K562 (cell line): ENCODE measurements around the gene EXOC2. TPM values are rescaled to one million over a fixed set of nuclear protein-coding genes. Genes with fewer than 3 reads are reported as not detected.

Experiments used
- ATAC-seq: fragments of 200-7000 bp; cut with Tn5 transposase; 3 replicates; pipeline ENCODE4 v1.9.1; 2020; ENCODE audit warnings: moderate library complexity
- BruUV-seq: library from RNA; stranded (reverse); fragments of 400-500 nt; replicated peaks from 2 replicates; lab custom pipeline; 2021; lab: Mats Ljungman, UMichigan
- CTCF ChIA-PET: fragments of 300-600 bp; formaldehyde crosslinking; extraction: SDS; loops from one replicate; lab custom pipeline; 2021; ENCODE audit warnings: low intra/inter-chr PET ratio; lab: Yijun Ruan, JAX
- POLR2A ChIA-PET: fragments of 300-600, 350-650 bp; sonication (Branson Sonifier 250); formaldehyde crosslinking; extraction: SDS; loops from one replicate; lab custom pipeline; 2021; ENCODE audit warnings: antibody characterized with exemption, inconsistent platforms; lab: Yijun Ruan, JAX
- DNase-seq, 4 experiments: peaks; one replicate each; pipeline versions ENCODE4 v3.0.0 to v3.0.0-alpha.2; 2011 to 2018; ENCODE audit warnings: low spot score in 3 of 4, mixed read lengths in 3 of 4; ENCODE audit errors: extremely low read depth in 1 of 4
- FAIRE-seq: peaks from 2 replicates; lab custom pipeline; 2011; peaks lifted over from hg19 to GRCh38; lab: Jason Lieb, UNC
- H2AFZ ChIP-seq: 2 replicates; pipeline ENCODE4 v1.6.0; 2011; ENCODE audit warnings: low read depth, low read length, control low read depth, inconsistent platforms
- H3K27ac ChIP-seq: fragments of 200-600 bp; 3 replicates; pipeline ENCODE4 v1.8.0; 2011; ENCODE audit warnings: low read depth, mild to moderate bottlenecking, control low read depth, inconsistent platforms, low read length, moderate library complexity, mixed read lengths; ENCODE audit errors: extremely low read depth
- H3K27me3 ChIP-seq, 2 experiments: fragments of 300-600 bp in 1 of 2; 2 replicates in 1 of 2; 3 replicates in 1 of 2; pipeline versions ENCODE4 v1.6.0 to v1.8.0; 2011; ENCODE audit warnings: inconsistent platforms in 2 of 2, low read length in 2 of 2, mild to moderate bottlenecking in 1 of 2, mixed read lengths in 1 of 2, moderate library complexity in 1 of 2; ENCODE audit not compliant: control insufficient read depth in 2 of 2, insufficient read depth in 2 of 2
- H3K36me3 ChIP-seq: fragments of 300-600 bp; 3 replicates; pipeline ENCODE4 v1.8.0; 2011; ENCODE audit warnings: mild to moderate bottlenecking, low read length, inconsistent platforms; ENCODE audit not compliant: control insufficient read depth, insufficient read depth
- H3K4me1 ChIP-seq, 2 experiments: fragments of 200-600 bp in 1 of 2; replicated peaks in 1 of 2; 2 replicates in 1 of 2; 3 replicates in 1 of 2; pipeline versions ENCODE4 v1.5.1 to v1.8.0; 2011; ENCODE audit warnings: inconsistent platforms in 2 of 2, low read length in 2 of 2, mild to moderate bottlenecking in 1 of 2, mixed read lengths in 1 of 2, moderate library complexity in 1 of 2; ENCODE audit not compliant: control insufficient read depth in 2 of 2, insufficient read depth in 2 of 2
- H3K4me2 ChIP-seq: 2 replicates; pipeline ENCODE4 v1.6.1; 2011; ENCODE audit warnings: low read length, control low read depth, inconsistent platforms, mixed read lengths; ENCODE audit not compliant: insufficient read depth
- H3K4me3 ChIP-seq: fragments of 200-600 bp; sonication (generic), shearing (Covaris generic); 2 replicates; pipeline ENCODE4 v1.5.1; 2016; ENCODE audit warnings: control low read depth, inconsistent platforms
- H3K79me2 ChIP-seq: fragments of 200-600 bp; 3 replicates; pipeline ENCODE4 v1.8.0; 2011; ENCODE audit warnings: low read length, inconsistent platforms; ENCODE audit not compliant: control insufficient read depth, insufficient read depth
- H3K9ac ChIP-seq, 2 experiments: 2 replicates each; pipeline versions ENCODE4 v1.6.0 to v1.6.1; 2011; ENCODE audit warnings: low read depth in 2 of 2, low read length in 2 of 2, control low read depth in 1 of 2, inconsistent platforms in 1 of 2, mild to moderate bottlenecking in 1 of 2, mixed read lengths in 1 of 2; ENCODE audit not compliant: insufficient read depth in 1 of 2
- H3K9me1 ChIP-seq: one replicate; pipeline ENCODE4 v1.6.0; 2011; ENCODE audit warnings: inconsistent platforms, mild to moderate bottlenecking, low read length, moderate library complexity; ENCODE audit not compliant: control insufficient read depth, insufficient read depth
- H3K9me3 ChIP-seq: replicated peaks from 2 replicates; pipeline ENCODE4 v1.5.1; 2011; ENCODE audit warnings: low read depth, low read length, inconsistent platforms; ENCODE audit not compliant: control insufficient read depth, insufficient read depth
- H4K20me1 ChIP-seq: replicated peaks from 2 replicates; pipeline ENCODE4 v1.6.1; 2011; ENCODE audit warnings: low read length, inconsistent platforms, mixed read lengths; ENCODE audit not compliant: control insufficient read depth, insufficient read depth
- ARNT ChIP-seq, 2 experiments: fragments of 450-650 bp; IDR thresholded peaks; 2 replicates each; pipeline ENCODE4 v1.6.1; 2016; ENCODE audit warnings: mild to moderate bottlenecking in 1 of 2
- EZH2 ChIP-seq: IDR thresholded peaks from 2 replicates; pipeline ENCODE4 v1.6.1; 2012; ENCODE audit warnings: low read depth, mild to moderate bottlenecking, inconsistent platforms, low read length, borderline replicate concordance
- HNRNPUL1 ChIP-seq: fragments of 200-400 bp; formaldehyde crosslinking; IDR thresholded peaks from 2 replicates; pipeline ENCODE4 v1.6.1; 2017; ENCODE audit warnings: low read length
- KDM4B ChIP-seq, 2 experiments: fragments of 450-650 bp in 1 of 2; sonication (generic) in 1 of 2; IDR thresholded peaks; 2 replicates each; pipeline ENCODE4 v1.6.1; 2016 to 2017; ENCODE audit warnings: borderline replicate concordance in 2 of 2, antibody characterized with exemption in 1 of 2, low read depth in 1 of 2, mild to moderate bottlenecking in 1 of 2
- MEF2D ChIP-seq: conservative IDR thresholded peaks from 2 replicates; pipeline ENCODE4 v1.6.1; 2016; ENCODE audit warnings: low read depth, missing genetic modification characterization, missing compliant biosample characterization
- MIER1 ChIP-seq: fragments of 450-650 bp; IDR thresholded peaks from 2 replicates; pipeline ENCODE4 v1.6.1; 2016; ENCODE audit warnings: antibody characterized with exemption, mild to moderate bottlenecking, low read depth
- NFRKB ChIP-seq: fragments of 450-650 bp; IDR thresholded peaks from 2 replicates; pipeline ENCODE4 v1.6.1; 2016; ENCODE audit warnings: low read depth
- PHB2 ChIP-seq: fragments of 450-650 bp; IDR thresholded peaks from 2 replicates; pipeline ENCODE4 v1.6.1; 2017; ENCODE audit warnings: low read depth
- SMAD1 ChIP-seq: fragments of 150-350 bp; IDR thresholded peaks from 2 replicates; pipeline ENCODE4 v1.6.1; 2014; ENCODE audit warnings: low read length, low read depth; ENCODE audit not compliant: partially characterized antibody
- XRCC5 ChIP-seq: fragments of 200-400 bp; formaldehyde crosslinking; IDR thresholded peaks from 2 replicates; pipeline ENCODE4 v1.6.1; 2017; ENCODE audit warnings: low read depth, mild to moderate bottlenecking, low read length
- ZBTB7A ChIP-seq: IDR thresholded peaks from 2 replicates; pipeline ENCODE4 v1.6.1; 2011; ENCODE audit warnings: low read depth, mild to moderate bottlenecking, low read length, moderate library complexity, borderline replicate concordance; ENCODE audit not compliant: control insufficient read depth
- ZC3H4 ChIP-seq: sonication (generic); formaldehyde crosslinking; IDR thresholded peaks from 2 replicates; pipeline ENCODE4 v1.9.0; 2021; ENCODE audit warnings: missing genetic modification reagents, borderline replicate concordance
- ZFP1 ChIP-seq: fragments of 450-650 bp; formaldehyde crosslinking; IDR thresholded peaks from 2 replicates; pipeline ENCODE4 v1.4.0; 2020; ENCODE audit warnings: mild to moderate bottlenecking, mixed read lengths
- ZNF224 ChIP-seq: sonication (generic); formaldehyde crosslinking; IDR thresholded peaks from 2 replicates; pipeline ENCODE4 v1.8.0; 2022; ENCODE audit warnings: mild to moderate bottlenecking, missing genetic modification reagents
- ZNF778 ChIP-seq: fragments of 450-650 bp; formaldehyde crosslinking; IDR thresholded peaks from 2 replicates; pipeline ENCODE4 v1.4.0; 2020; ENCODE audit warnings: mild to moderate bottlenecking, moderate library complexity
- WGBS: fragments of 100-300 bp; shearing (Covaris generic); methylation state at CpG from one replicate; pipeline ENCODE4 v1.1.6; 2016; ENCODE audit warnings: low coverage, mixed read lengths; ENCODE audit not compliant: insufficient coverage; ENCODE audit errors: missing lambda C conversion rate; 5-methylcytosine and 5-hydroxymethylcytosine counted together
- in situ Hi-C: fragments of 300-500 bp; cut with MboI; formaldehyde crosslinking; loops from 4 replicates; pipeline ENCODE4 v1.15.0; 2018; ENCODE audit warnings: inconsistent platforms, mixed read lengths
- intact Hi-C: fragments of 100-400 bp; cut with micrococcal nuclease; formaldehyde crosslinking; loops from 2 replicates; pipeline ENCODE4 v1.14.2; 2022
- polyA plus RNA-seq, 8 experiments: library from polyadenylated mRNA; depleted of rRNA in 4 of 8; stranded (reverse) in 5 of 8; unstranded in 3 of 8; fragments of >200 nt; fragmentation: Nextera tagmentation in 2 of 8; fragmentation: Illumina TruSeq in 1 of 8; extraction: Ambion mirVana in 2 of 8; extraction: Trizol in 1 of 8; gene quantifications; 2 replicates each; pipeline versions ENCODE4 v1.2.1 to v1.2.3, GENCODE V29; 2011 to 2014; ENCODE audit warnings: inconsistent platforms in 1 of 8, missing spikeins in 1 of 8
- total RNA-seq, 7 experiments: library from RNA; depleted of rRNA in 6 of 7; stranded (reverse); fragments of >200 nt in 6 of 7; fragmentation: Illumina TruSeq in 2 of 7; extraction: Trizol in 2 of 7; gene quantifications; 2 replicates each; pipeline versions ENCODE4 v1.2.1 to v1.2.3, GENCODE V29; 2011 to 2021; ENCODE audit warnings: low replicate concordance in 1 of 7
- TF ChIP-seq, protein P1 (sequence below): fragments of 250-450 bp; sonication (Bioruptor Pico); IDR thresholded peaks from 2 replicates; pipeline ENCODE4 v1.4.0; 2020; ENCODE audit warnings: mild to moderate bottlenecking, moderate library complexity
- TF ChIP-seq, protein P2 (sequence below): fragments of 250-450 bp; sonication (Bioruptor Pico); IDR thresholded peaks from 2 replicates; pipeline ENCODE4 v1.6.1; 2021; ENCODE audit warnings: mild to moderate bottlenecking
- TF ChIP-seq, protein P3 (sequence below): fragments of 250-450 bp; sonication (Bioruptor Pico); IDR thresholded peaks from 2 replicates; pipeline ENCODE4 v1.8.0; 2021; ENCODE audit warnings: moderate library complexity, mild to moderate bottlenecking, inconsistent platforms

Gene EXOC2
- total and polyA plus RNA-seq, 9 of the 15 experiments (the other 6 are each of a cell fraction or from before 2014, with no cell fraction given): 12.2 to 30.2 (median 24.2) TPM

DNA sequence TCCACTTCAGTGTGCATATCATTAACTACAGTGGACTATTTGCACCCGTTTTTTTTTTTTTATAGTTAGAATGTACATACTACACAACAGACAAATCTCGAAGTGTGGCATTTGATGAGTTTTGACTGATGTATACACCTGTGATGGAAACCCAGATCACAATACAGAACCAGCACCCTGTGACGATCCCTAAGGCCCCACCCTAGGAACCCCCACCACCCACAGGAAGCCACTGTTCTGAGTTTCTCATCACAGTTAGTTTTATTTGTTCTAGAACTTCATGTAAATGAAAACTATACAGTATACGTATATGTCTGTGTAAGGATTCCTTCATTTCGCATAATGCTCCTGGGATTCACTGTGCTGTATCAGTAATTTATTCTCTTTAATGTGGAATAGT lies 198.5 kb downstream of the EXOC2 start (continued):
- no peak for TF ChIP-seq XRCC5
- no peak for TF ChIP-seq KDM4B (IDR thresholded peaks at IDR 0.05; ENCODE audit: borderline replicate concordance in 2 of 2, low read depth in 1 of 2)
- no peak for TF ChIP-seq ZNF224
- no peak for TF ChIP-seq SMAD1
- TF ChIP-seq ARNT (IDR thresholded peaks at IDR 0.05): no peak
- no peak for TF ChIP-seq MIER1
- TF ChIP-seq, protein P1, sequence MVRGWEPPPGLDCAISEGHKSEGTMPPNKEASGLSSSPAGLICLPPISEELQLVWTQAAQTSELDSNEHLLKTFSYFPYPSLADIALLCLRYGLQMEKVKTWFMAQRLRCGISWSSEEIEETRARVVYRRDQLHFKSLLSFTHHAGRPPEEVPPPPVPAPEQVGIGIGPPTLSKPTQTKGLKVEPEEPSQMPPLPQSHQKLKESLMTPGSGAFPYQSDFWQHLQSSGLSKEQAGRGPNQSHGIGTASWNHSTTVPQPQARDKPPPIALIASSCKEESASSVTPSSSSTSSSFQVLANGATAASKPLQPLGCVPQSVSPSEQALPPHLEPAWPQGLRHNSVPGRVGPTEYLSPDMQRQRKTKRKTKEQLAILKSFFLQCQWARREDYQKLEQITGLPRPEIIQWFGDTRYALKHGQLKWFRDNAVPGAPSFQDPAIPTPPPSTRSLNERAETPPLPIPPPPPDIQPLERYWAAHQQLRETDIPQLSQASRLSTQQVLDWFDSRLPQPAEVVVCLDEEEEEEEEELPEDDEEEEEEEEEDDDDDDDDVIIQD (CRISPR knock-in tag): no peak
- no peak for TF ChIP-seq NFRKB
- no peak for TF ChIP-seq ZNF778 (CRISPR knock-in tag)
- no peak for TF ChIP-seq ZC3H4
- no peak for TF ChIP-seq ZFP1 (CRISPR knock-in tag)
- no peak for TF ChIP-seq PHB2

DNA sequence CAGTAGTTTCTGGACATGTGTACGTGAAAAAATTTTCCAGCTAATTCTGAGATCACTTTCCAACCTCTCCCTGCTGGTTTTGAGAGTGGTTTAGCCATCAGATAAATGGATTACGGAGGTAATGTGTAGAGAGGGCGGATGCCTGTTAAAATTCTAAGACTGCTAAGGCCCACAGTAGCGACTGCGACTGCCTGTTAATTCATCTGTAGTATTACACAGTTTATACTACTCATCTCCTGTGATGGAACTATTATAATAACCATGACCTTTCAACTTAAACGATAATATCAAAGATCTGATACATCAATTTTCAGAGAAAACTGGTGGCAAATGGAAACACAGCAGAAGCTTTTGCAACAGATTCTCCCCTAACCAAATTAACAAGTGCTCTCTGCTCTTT lies 199.1 kb downstream of the EXOC2 start:
- WGBS: 70% methylated on average over 6 of the region's 6 CpGs
- in situ Hi-C loops (no loop called here), intact Hi-C loops (no loop called here)
- ChIA-PET CTCF (no interaction called here), POLR2A (interaction anchor here (1.6 kb wide), 1 partner anchor 22 kb away, joined by 3 read pairs; no protein-coding TSS in a partner anchor)
- BruUV-seq: no TSS peak
- FAIRE-seq (no peak), ATAC-seq (no peak), DNase-seq (no peak)
- H3K79me2 ChIP-seq: no peaks in the 10 kb centered on the region
- no peaks in the 10 kb centered on the region; the same call in 1 of the 3 replicates for H3K36me3 ChIP-seq
- H3K4me1 ChIP-seq: peaks cover 0 to 7% of the 10 kb centered on the region in 2 experiments; a peak in 3 of 5 replicates
- no peaks in the 10 kb centered on the region for H4K20me1 ChIP-seq
- H3K27ac ChIP-seq: no peak overlapping the region
- H3K4me2 ChIP-seq: no peak overlapping the region
- no peaks in the 10 kb centered on the region for H3K9me3 ChIP-seq
- no peaks in the 10 kb centered on the region for H3K27me3 ChIP-seq
- H3K9ac ChIP-seq: no peak overlapping the region
- H3K9me1 ChIP-seq: no peaks in the 10 kb centered on the region
- no peak overlapping the region for H3K4me3 ChIP-seq
- no peak overlapping the region for H2AFZ ChIP-seq
- TF ChIP-seq MEF2D (no peak), EZH2 (no peak), HNRNPUL1 (no peak), ZBTB7A (no peak)
- TF ChIP-seq, protein P2, sequence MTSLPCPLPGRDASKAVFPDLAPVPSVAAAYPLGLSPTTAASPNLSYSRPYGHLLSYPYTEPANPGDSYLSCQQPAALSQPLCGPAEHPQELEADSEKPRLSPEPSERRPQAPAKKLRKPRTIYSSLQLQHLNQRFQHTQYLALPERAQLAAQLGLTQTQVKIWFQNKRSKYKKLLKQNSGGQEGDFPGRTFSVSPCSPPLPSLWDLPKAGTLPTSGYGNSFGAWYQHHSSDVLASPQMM (CRISPR knock-in tag): no peak
- TF ChIP-seq, protein P3, sequence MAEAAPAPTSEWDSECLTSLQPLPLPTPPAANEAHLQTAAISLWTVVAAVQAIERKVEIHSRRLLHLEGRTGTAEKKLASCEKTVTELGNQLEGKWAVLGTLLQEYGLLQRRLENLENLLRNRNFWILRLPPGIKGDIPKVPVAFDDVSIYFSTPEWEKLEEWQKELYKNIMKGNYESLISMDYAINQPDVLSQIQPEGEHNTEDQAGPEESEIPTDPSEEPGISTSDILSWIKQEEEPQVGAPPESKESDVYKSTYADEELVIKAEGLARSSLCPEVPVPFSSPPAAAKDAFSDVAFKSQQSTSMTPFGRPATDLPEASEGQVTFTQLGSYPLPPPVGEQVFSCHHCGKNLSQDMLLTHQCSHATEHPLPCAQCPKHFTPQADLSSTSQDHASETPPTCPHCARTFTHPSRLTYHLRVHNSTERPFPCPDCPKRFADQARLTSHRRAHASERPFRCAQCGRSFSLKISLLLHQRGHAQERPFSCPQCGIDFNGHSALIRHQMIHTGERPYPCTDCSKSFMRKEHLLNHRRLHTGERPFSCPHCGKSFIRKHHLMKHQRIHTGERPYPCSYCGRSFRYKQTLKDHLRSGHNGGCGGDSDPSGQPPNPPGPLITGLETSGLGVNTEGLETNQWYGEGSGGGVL (CRISPR knock-in tag): no peak
